K562 (cell line): ENCODE measurements around the gene CCDC28B. TPM values are rescaled to one million over a fixed set of nuclear protein-coding genes. Genes with fewer than 3 reads are reported as not detected.

Experiments used
- BCOR ChIP-seq: fragments of 450-650 bp; IDR thresholded peaks from 2 replicates; pipeline ENCODE4 v1.6.1; 2016
- CAMTA2 ChIP-seq: fragments of 250-450 bp; sonication (Bioruptor Pico); conservative IDR thresholded peaks from 2 replicates; pipeline ENCODE4 v1.5.1; 2022
- CHD7 ChIP-seq: fragments of 200-600 bp; sonication (generic); IDR thresholded peaks from one replicate; pipeline ENCODE4 v1.6.1; 2012; ENCODE audit warnings: mild to moderate bottlenecking, low read depth, low read length, inconsistent platforms
- GABPB1 ChIP-seq: sonication (generic); formaldehyde crosslinking; IDR thresholded peaks from 2 replicates; pipeline ENCODE4 v1.8.0; 2022; ENCODE audit warnings: mild to moderate bottlenecking, missing genetic modification reagents
- NONO ChIP-seq, 2 experiments: fragments of 200-400 bp in 1 of 2; fragments of 450-650 bp in 1 of 2; formaldehyde crosslinking in 1 of 2; IDR thresholded peaks; 2 replicates each; pipeline ENCODE4 v1.6.1; 2017; ENCODE audit warnings: low read depth in 2 of 2, mild to moderate bottlenecking in 2 of 2, moderate library complexity in 2 of 2, low read length in 1 of 2
- RBM17 ChIP-seq: fragments of 200-400 bp; formaldehyde crosslinking; IDR thresholded peaks from 2 replicates; pipeline ENCODE4 v1.6.1; 2017; ENCODE audit warnings: low read depth, mild to moderate bottlenecking, low read length, borderline replicate concordance
- RFX5 ChIP-seq: IDR thresholded peaks from 2 replicates; pipeline ENCODE4 v1.6.1; 2011; ENCODE audit warnings: low read depth, mild to moderate bottlenecking, improper control_type of control experiment, low read length
- polyA plus RNA-seq, 8 experiments: library from polyadenylated mRNA; depleted of rRNA in 4 of 8; stranded (reverse) in 5 of 8; unstranded in 3 of 8; fragments of >200 nt; fragmentation: Nextera tagmentation in 2 of 8; fragmentation: Illumina TruSeq in 1 of 8; extraction: Ambion mirVana in 2 of 8; extraction: Trizol in 1 of 8; gene quantifications; 2 replicates each; pipeline versions ENCODE4 v1.2.1 to v1.2.3, GENCODE V29; 2011 to 2014; ENCODE audit warnings: inconsistent platforms in 1 of 8, missing spikeins in 1 of 8
- total RNA-seq, 7 experiments: library from RNA; depleted of rRNA in 6 of 7; stranded (reverse); fragments of >200 nt in 6 of 7; fragmentation: Illumina TruSeq in 2 of 7; extraction: Trizol in 2 of 7; gene quantifications; 2 replicates each; pipeline versions ENCODE4 v1.2.1 to v1.2.3, GENCODE V29; 2011 to 2021; ENCODE audit warnings: low replicate concordance in 1 of 7
- TF ChIP-seq, protein P1 (sequence below), 2 experiments: fragments of 450-650 bp; conservative IDR thresholded peaks; 2 replicates each; pipeline ENCODE4 v1.6.1; 2017; ENCODE audit warnings: mild to moderate bottlenecking in 2 of 2, moderate library complexity in 2 of 2

Gene CCDC28B
- total and polyA plus RNA-seq, 9 of the 15 experiments (the other 6 are each of a cell fraction or from before 2014, with no cell fraction given) = 5.7 to 54.5 (median 31.7) TPM

DNA sequence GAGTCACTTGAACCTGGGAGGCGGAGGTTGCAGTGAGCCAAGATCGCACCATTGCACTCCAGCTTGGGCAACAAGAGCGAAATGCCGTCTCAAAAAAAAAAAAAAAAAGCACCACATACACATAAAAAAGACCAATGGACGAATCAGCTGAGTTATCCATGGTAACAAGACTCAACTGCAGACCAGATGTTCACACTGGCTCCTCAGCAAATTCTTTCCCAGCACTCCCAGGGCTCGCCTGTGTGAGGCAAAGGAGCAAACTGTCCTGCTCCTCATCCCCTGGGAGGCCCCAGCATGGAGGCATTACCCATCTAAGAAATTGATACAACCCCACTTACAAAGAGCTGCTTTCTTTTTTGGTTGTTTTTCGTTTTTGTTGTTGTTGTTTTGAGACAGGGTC is 18.6 kb downstream of the CCDC28B start (continued):
- TF ChIP-seq NONO (IDR thresholded peaks at IDR 0.05; ENCODE audit: low read depth in 2 of 2, low read length in 1 of 2) (no peak), BCOR (no peak), CAMTA2 (no peak), CHD7 (no peak), RFX5 (no peak), GABPB1 (CRISPR knock-in tag) (no peak), RBM17 (no peak)
- TF ChIP-seq, protein P1, sequence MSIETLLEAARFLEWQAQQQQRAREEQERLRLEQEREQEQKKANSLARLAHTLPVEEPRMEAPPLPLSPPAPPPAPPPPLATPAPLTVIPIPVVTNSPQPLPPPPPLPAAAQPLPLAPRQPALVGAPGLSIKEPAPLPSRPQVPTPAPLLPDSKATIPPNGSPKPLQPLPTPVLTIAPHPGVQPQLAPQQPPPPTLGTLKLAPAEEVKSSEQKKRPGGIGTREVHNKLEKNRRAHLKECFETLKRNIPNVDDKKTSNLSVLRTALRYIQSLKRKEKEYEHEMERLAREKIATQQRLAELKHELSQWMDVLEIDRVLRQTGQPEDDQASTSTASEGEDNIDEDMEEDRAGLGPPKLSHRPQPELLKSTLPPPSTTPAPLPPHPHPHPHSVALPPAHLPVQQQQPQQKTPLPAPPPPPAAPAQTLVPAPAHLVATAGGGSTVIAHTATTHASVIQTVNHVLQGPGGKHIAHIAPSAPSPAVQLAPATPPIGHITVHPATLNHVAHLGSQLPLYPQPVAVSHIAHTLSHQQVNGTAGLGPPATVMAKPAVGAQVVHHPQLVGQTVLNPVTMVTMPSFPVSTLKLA (conservative IDR thresholded peaks at IDR 0.05) = no peak
